Ishikawa (cell line): ENCODE measurements around the gene FGF11.

Experiments used
- EP300 ChIP-seq: IDR thresholded peaks from 2 replicates; pipeline ENCODE4 v1.6.1; 2012; ENCODE audit warnings: borderline replicate concordance
- FOXM1 ChIP-seq: IDR thresholded peaks from 2 replicates; pipeline ENCODE4 v1.6.1; 2012; ENCODE audit warnings: low read depth, borderline replicate concordance
- MAX ChIP-seq: IDR thresholded peaks from 2 replicates; pipeline ENCODE4 v1.6.1; 2012
- REST ChIP-seq: IDR thresholded peaks from 2 replicates; pipeline ENCODE4 v1.6.1; 2012; ENCODE audit warnings: low read depth, mild to moderate bottlenecking
- TAF1 ChIP-seq: IDR thresholded peaks from 2 replicates; pipeline ENCODE4 v1.6.1; 2012; ENCODE audit warnings: low read depth, mild to moderate bottlenecking

- TF ChIP-seq EP300 (no peak), FOXM1 (no peak), REST (no peak), TAF1 (no peak), MAX (no peak)
Observed at GRCh38 chr17:7441266-7441665, 2.0 kb downstream of the FGF11 start.
